ENCODE measurements around the gene KCNN4. TPM values are rescaled to one million over a fixed set of nuclear protein-coding genes. Genes with fewer than 3 reads are reported as not detected.

KCNN4 gene
- total RNA-seq, 1 donor from 2014 or later = 0.28 TPM

DNA sequence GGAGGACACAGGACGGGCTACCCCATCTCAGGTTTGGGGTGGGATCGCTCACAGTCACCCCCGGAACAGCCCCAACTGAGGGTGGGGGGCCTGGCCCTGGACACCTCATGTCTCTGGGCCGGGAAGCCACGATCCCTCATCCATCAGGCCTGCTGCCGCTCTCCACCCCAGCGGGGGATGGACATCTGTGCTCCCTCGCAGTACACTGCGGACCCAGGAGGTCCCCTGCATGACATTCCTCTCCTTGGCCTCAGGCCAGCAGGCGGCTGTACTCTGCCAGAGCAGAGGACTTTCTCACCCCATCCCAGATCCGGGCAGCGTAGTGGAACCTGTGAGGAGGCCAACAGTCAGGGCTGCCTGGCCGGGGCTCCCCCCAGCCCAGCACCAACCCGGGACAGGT, 49.4 kb downstream of the KCNN4 start:
- H3K9me3 Mint-ChIP-seq (ENCODE audit: unreplicated experiment) = no peaks in the 10 kb centered on the region
- H3K36me3 Mint-ChIP-seq (ENCODE audit: low read depth, unreplicated experiment) = peaks cover 46% of the 10 kb centered on the region
- no peak for DNase-seq (ENCODE audit: low spot score)
- peaks cover 3% of the 10 kb centered on the region for H3K4me1 Mint-ChIP-seq (ENCODE audit: unreplicated experiment)
- H3K27me3 Mint-ChIP-seq (ENCODE audit: unreplicated experiment) = peaks cover 2% of the 10 kb centered on the region
- TF ChIP-seq, protein P1, sequence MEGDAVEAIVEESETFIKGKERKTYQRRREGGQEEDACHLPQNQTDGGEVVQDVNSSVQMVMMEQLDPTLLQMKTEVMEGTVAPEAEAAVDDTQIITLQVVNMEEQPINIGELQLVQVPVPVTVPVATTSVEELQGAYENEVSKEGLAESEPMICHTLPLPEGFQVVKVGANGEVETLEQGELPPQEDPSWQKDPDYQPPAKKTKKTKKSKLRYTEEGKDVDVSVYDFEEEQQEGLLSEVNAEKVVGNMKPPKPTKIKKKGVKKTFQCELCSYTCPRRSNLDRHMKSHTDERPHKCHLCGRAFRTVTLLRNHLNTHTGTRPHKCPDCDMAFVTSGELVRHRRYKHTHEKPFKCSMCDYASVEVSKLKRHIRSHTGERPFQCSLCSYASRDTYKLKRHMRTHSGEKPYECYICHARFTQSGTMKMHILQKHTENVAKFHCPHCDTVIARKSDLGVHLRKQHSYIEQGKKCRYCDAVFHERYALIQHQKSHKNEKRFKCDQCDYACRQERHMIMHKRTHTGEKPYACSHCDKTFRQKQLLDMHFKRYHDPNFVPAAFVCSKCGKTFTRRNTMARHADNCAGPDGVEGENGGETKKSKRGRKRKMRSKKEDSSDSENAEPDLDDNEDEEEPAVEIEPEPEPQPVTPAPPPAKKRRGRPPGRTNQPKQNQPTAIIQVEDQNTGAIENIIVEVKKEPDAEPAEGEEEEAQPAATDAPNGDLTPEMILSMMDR (IDR thresholded peaks at IDR 0.05; ENCODE audit: unreplicated experiment) = no peak
- H3K4me3 Mint-ChIP-seq (ENCODE audit: unreplicated experiment) = no peak overlapping the region
- no peak overlapping the region for H3K27ac Mint-ChIP-seq (ENCODE audit: unreplicated experiment)

- no peaks in the 10 kb centered on the region for H3K9me3 Mint-ChIP-seq (ENCODE audit: unreplicated experiment)
- no peak for DNase-seq (ENCODE audit: low spot score)
- no peak overlapping the region for H3K4me3 Mint-ChIP-seq (ENCODE audit: unreplicated experiment)
- H3K27ac Mint-ChIP-seq (ENCODE audit: unreplicated experiment) = no peak overlapping the region
- H3K27me3 Mint-ChIP-seq (ENCODE audit: unreplicated experiment) = peaks cover 2% of the 10 kb centered on the region
- peaks cover 38% of the 10 kb centered on the region for H3K36me3 Mint-ChIP-seq (ENCODE audit: low read depth, unreplicated experiment)
- TF ChIP-seq, protein P1 (IDR thresholded peaks at IDR 0.05; ENCODE audit: unreplicated experiment) = no peak
- peaks cover 3% of the 10 kb centered on the region for H3K4me1 Mint-ChIP-seq (ENCODE audit: unreplicated experiment)
Measured at GRCh38 chr19:43729919-43730318, 50.9 kb downstream of the KCNN4 start.

GRCh38 chr19:43727593-43727853, 53.2 kb downstream of the KCNN4 start:
- TF ChIP-seq, protein P1 (IDR thresholded peaks at IDR 0.05; ENCODE audit: unreplicated experiment) = no peak
- Mint-ChIP-seq H3K4me3 (ENCODE audit: unreplicated experiment) (no peak overlapping the region), H3K9me3 (ENCODE audit: unreplicated experiment) (no peaks in the 10 kb centered on the region), H3K36me3 (ENCODE audit: low read depth, unreplicated experiment) (peaks cover 25% of the 10 kb centered on the region), H3K27me3 (ENCODE audit: unreplicated experiment) (no peaks in the 10 kb centered on the region), H3K4me1 (ENCODE audit: unreplicated experiment) (peaks cover 3% of the 10 kb centered on the region), H3K27ac (ENCODE audit: unreplicated experiment) (no peak overlapping the region)
- no peak for DNase-seq (ENCODE audit: low spot score)

DNA sequence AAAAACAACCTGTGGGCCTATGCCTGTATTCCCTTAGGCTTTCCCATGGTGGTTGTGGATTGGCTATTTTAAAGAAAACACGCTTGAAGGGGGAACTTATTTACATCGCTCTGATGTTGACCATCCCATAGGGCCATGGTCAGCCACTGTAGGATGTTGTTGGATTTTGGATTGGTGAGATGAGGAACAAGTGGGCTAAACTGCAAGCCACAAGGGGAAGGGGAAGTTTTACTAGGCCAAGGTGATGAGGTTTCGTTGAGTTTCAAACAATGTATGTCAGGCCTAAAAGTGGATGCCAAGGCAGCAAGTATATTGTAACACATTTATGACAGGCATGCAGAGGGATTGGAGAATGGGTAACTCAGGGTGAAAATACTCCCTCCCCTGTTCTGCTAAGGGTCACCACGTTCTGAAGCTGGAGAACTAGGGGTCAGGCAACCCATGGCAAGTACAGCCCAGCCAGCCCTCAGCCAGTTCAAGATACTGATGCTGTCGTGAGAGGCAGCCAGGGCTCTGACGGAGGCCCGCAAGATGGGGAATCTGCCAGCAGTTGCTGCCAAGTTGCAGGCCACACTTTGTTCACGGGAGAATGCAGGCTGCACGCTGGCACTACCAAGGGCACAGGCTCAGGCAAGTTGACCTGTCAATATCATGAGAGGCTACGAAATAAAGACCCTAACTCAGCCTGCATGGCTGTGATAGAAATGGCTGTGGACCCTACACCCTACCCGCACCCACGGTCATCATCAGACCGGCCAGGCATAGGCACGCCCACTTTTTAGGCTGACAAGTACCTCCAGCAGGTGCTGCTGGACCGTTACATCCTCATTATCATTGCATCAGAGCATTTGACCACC, 53.8 kb downstream of the KCNN4 start:
- no peaks in the 10 kb centered on the region for H3K9me3 Mint-ChIP-seq (ENCODE audit: unreplicated experiment)

GRCh38 chr19:43725468-43725867, 55.3 kb downstream of the KCNN4 start:
- DNase-seq (ENCODE audit: low spot score) = no peak
- TF ChIP-seq, protein P1 (IDR thresholded peaks at IDR 0.05; ENCODE audit: unreplicated experiment) = no peak
- Mint-ChIP-seq H3K27me3 (ENCODE audit: unreplicated experiment) (no peaks in the 10 kb centered on the region), H3K9me3 (ENCODE audit: unreplicated experiment) (no peaks in the 10 kb centered on the region), H3K4me1 (ENCODE audit: unreplicated experiment) (no peaks in the 10 kb centered on the region), H3K27ac (ENCODE audit: unreplicated experiment) (no peak overlapping the region), H3K36me3 (ENCODE audit: low read depth, unreplicated experiment) (peaks cover 12% of the 10 kb centered on the region), H3K4me3 (ENCODE audit: unreplicated experiment) (no peak overlapping the region)

More for the DNA sequence above, 53.8 kb downstream of the KCNN4 start:
- no peak overlapping the region for H3K4me3 Mint-ChIP-seq (ENCODE audit: unreplicated experiment)
- no peak for DNase-seq (ENCODE audit: low spot score)
- TF ChIP-seq, protein P1 (IDR thresholded peaks at IDR 0.05; ENCODE audit: unreplicated experiment) = no peak
- H3K27me3 Mint-ChIP-seq (ENCODE audit: unreplicated experiment) = no peaks in the 10 kb centered on the region
- peaks cover under 1% of the 10 kb centered on the region for H3K4me1 Mint-ChIP-seq (ENCODE audit: unreplicated experiment)
- peaks cover 20% of the 10 kb centered on the region for H3K36me3 Mint-ChIP-seq (ENCODE audit: low read depth, unreplicated experiment)
- H3K27ac Mint-ChIP-seq (ENCODE audit: unreplicated experiment) = no peak overlapping the region
